HG03442 (cell line): ENCODE data around the gene JAGN1.
A peak's percentile ranks its signal among the peaks of the same experiment; 100 is the strongest.
"Not testable (repeated sequence)": the region's sequence is repeated elsewhere in the genome, so short reads cannot be mapped to it uniquely, and the experiment has no call there.

ENCODE experiments used
- ATAC-seq: cut with Tn5 transposase; IDR thresholded peaks from one replicate; pipeline ENCODE4 v1.9.1; 2021; ENCODE audit warnings: mild to moderate bottlenecking, moderate library complexity; ENCODE audit not compliant: unreplicated experiment

The JAGN1 gene

GRCh38 chr3:9890249-9891071, at the start of gene JAGN1:
Gene JAGN1 (plus strand): TSS chr3:9890610. CDS start chr3:9890723, 113 bp downstream.
- ATAC-seq = peak; percentile 77

GRCh38 chr3:9841015-9841414, 49.4 kb upstream of the JAGN1 start:
- no peak for ATAC-seq

GRCh38 chr3:9843715-9844438, 46.5 kb upstream of the JAGN1 start, which contains the start of gene RPUSD3:
Gene RPUSD3 (minus strand): TSS chr3:9844008. CDS start chr3:9843990, 18 bp downstream.
- ATAC-seq = peak; percentile 99

- ATAC-seq = no peak
Observed at GRCh38 chr3:9846231-9846630, 44.2 kb upstream of the JAGN1 start.

- ATAC-seq = no peak
Observed at GRCh38 chr3:9846931-9847488, 43.4 kb upstream of the JAGN1 start.

GRCh38 chr3:9847870-9848269, 42.5 kb upstream of the JAGN1 start:
- not testable (repeated sequence) for ATAC-seq

GRCh38 chr3:9848860-9849259, 41.5 kb upstream of the JAGN1 start:
- ATAC-seq = not testable (repeated sequence)

GRCh38 chr3:9851383-9851782, 39.0 kb upstream of the JAGN1 start:
- not testable (repeated sequence) for ATAC-seq

- not testable (repeated sequence) for ATAC-seq
Observed at GRCh38 chr3:9851926-9852325, 38.5 kb upstream of the JAGN1 start.

GRCh38 chr3:9852528-9852927, 37.9 kb upstream of the JAGN1 start:
- ATAC-seq = no peak

- ATAC-seq = not testable (repeated sequence)
Observed at GRCh38 chr3:9854291-9854940, 36.0 kb upstream of the JAGN1 start.

- ATAC-seq = no peak
Observed at GRCh38 chr3:9855594-9855993, 34.8 kb upstream of the JAGN1 start.

GRCh38 chr3:9859530-9860025, 30.8 kb upstream of the JAGN1 start:
- ATAC-seq = no peak

- no peak for ATAC-seq
Observed at GRCh38 chr3:9861201-9861600, 29.2 kb upstream of the JAGN1 start.

- no peak for ATAC-seq
Observed at GRCh38 chr3:9861626-9862130, 28.7 kb upstream of the JAGN1 start.

GRCh38 chr3:9862391-9863057, 27.9 kb upstream of the JAGN1 start:
- no peak for ATAC-seq

- no peak for ATAC-seq
Observed at GRCh38 chr3:9863058-9863772, 27.2 kb upstream of the JAGN1 start.

GRCh38 chr3:9864200-9864927, 26.0 kb upstream of the JAGN1 start:
- no peak for ATAC-seq

- not testable (repeated sequence) for ATAC-seq
Observed at GRCh38 chr3:9865125-9865637, 25.2 kb upstream of the JAGN1 start.
